Urinary bladder (tissue), 4 donors: Measurements from ENCODE around the gene CCDC107. TPM values are rescaled to one million over a fixed set of nuclear protein-coding genes. Genes with fewer than 3 reads are reported as not detected.

Experiments used
- DNase-seq: peaks from one replicate; pipeline ENCODE4 v3.0.0-alpha.2; 2015; ENCODE audit errors: extremely low spot score
- H3K27ac ChIP-seq: one replicate; pipeline ENCODE4 v1.5.1; 2013; ENCODE audit warnings: low read depth, mild to moderate bottlenecking, moderate library complexity
- H3K36me3 ChIP-seq: one replicate; pipeline ENCODE4 v1.6.1; 2013; ENCODE audit warnings: mild to moderate bottlenecking, moderate library complexity; ENCODE audit not compliant: insufficient read depth
- H3K4me1 ChIP-seq: one replicate; pipeline ENCODE4 v1.6.1; 2013; ENCODE audit warnings: mild to moderate bottlenecking, moderate library complexity; ENCODE audit not compliant: insufficient read depth
- H3K4me3 ChIP-seq: one replicate; pipeline ENCODE4 v1.5.1; 2013; ENCODE audit warnings: low read depth, low read length
- WGBS: extraction: QIAGEN DNeasy Blood & Tissue Kit; methylation state at CpG from one replicate; pipeline ENCODE4 v1.1.7; 2013; 5-methylcytosine and 5-hydroxymethylcytosine counted together
- polyA plus RNA-seq: library from polyadenylated mRNA; stranded (reverse); fragments of 200-250 nt; gene quantifications from one replicate; pipeline ENCODE4 v1.2.3, GENCODE V29; 2013
- total RNA-seq: library from RNA; depleted of rRNA; stranded (reverse); fragments of >200 nt; gene quantifications from one replicate; pipeline ENCODE4 v1.2.3, GENCODE V29; 2014
- donor health status: healthy with polysubstance abuse.
- donor health status: healthy.

The CCDC107 gene
- total and polyA plus RNA-seq, 2 donors: 10.7 to 71.5 TPM

DNA sequence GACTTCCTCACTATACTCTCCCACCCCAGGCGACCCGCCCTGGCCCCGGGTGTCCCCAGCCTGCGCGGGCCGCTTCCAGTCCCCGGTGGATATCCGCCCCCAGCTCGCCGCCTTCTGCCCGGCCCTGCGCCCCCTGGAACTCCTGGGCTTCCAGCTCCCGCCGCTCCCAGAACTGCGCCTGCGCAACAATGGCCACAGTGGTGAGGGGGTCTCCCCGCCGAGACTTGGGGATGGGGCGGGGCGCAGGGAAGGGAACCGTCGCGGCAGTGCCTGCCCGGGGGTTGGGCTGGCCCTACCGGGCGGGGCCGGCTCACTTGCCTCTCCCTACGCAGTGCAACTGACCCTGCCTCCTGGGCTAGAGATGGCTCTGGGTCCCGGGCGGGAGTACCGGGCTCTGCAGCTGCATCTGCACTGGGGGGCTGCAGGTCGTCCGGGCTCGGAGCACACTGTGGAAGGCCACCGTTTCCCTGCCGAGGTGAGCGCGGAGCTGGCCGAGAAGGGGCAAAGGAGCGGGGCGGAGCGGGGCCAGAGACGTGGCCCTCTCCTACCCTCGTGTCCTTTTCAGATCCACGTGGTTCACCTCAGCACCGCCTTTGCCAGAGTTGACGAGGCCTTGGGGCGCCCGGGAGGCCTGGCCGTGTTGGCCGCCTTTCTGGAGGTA, 17.8 kb downstream of the CCDC107 start:
- peak overlapping the region; percentile 37 for H3K4me3 ChIP-seq
- DNase-seq: peak; percentile 60
- H3K36me3 ChIP-seq: no peaks in the 10 kb centered on the region
- WGBS: 4% methylated on average over 51 of the region's 51 CpGs
- no peak overlapping the region for H3K27ac ChIP-seq
- H3K4me1 ChIP-seq: peaks cover 2% of the 10 kb centered on the region

DNA sequence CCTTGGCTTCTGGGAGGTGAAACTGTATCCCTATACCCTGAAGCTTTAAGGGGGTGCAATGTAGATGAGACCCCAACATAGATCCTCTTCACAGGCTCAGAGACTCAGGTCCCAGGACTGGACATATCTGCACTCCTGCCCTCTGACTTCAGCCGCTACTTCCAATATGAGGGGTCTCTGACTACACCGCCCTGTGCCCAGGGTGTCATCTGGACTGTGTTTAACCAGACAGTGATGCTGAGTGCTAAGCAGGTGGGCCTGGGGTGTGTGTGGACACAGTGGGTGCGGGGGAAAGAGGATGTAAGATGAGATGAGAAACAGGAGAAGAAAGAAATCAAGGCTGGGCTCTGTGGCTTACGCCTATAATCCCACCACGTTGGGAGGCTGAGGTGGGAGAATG, 21.0 kb downstream of the CCDC107 start:
- Histone ChIP-seq H3K4me1 (peaks cover 2% of the 10 kb centered on the region), H3K36me3 (no peaks in the 10 kb centered on the region), H3K27ac (no peak overlapping the region), H3K4me3 (no peak overlapping the region)
- DNase-seq: no peak
- WGBS: 85% methylated on average over 5 of the region's 5 CpGs

DNA sequence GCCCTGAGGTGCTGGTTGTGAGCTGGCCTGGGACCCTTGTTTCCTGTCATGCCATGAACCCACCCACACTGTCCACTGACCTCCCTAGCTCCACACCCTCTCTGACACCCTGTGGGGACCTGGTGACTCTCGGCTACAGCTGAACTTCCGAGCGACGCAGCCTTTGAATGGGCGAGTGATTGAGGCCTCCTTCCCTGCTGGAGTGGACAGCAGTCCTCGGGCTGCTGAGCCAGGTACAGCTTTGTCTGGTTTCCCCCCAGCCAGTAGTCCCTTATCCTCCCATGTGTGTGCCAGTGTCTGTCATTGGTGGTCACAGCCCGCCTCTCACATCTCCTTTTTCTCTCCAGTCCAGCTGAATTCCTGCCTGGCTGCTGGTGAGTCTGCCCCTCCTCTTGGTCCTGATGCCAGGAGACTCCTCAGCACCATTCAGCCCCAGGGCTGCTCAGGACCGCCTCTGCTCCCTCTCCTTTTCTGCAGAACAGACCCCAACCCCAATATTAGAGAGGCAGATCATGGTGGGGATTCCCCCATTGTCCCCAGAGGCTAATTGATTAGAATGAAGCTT, 21.8 kb downstream of the CCDC107 start:
- H3K27ac ChIP-seq: no peak overlapping the region
- WGBS: 73% methylated on average over 8 of the region's 8 CpGs

DNA sequence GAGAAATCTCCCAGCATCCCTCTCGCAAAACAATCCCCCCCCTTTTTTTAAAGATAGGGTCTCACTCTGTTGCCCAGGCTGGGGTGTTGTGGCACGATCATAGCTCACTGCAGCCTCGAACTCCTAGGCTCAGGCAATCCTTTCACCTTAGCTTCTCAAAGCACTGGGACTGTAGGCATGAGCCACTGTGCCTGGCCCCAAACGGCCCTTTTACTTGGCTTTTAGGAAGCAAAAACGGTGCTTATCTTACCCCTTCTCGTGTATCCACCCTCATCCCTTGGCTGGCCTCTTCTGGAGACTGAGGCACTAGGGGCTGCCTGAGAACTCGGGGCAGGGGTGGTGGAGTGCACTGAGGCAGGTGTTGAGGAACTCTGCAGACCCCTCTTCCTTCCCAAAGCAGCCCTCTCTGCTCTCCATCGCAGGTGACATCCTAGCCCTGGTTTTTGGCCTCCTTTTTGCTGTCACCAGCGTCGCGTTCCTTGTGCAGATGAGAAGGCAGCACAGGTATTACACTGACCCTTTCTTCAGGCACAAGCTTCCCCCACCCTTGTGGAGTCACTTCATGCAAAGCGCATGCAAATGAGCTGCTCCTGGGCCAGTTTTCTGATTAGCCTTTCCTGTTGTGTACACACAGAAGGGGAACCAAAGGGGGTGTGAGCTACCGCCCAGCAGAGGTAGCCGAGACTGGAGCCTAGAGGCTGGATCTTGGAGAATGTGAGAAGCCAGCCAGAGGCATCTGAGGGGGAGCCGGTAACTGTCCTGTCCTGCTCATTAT, 22.4 kb downstream of the CCDC107 start:
- no peak for DNase-seq
- WGBS: 29% methylated on average over 15 of the region's 15 CpGs
- peaks cover 2% of the 10 kb centered on the region for H3K4me1 ChIP-seq
- no peak overlapping the region for H3K27ac ChIP-seq
- no peak overlapping the region for H3K4me3 ChIP-seq
- no peaks in the 10 kb centered on the region for H3K36me3 ChIP-seq

More for the DNA sequence above, 21.8 kb downstream of the CCDC107 start:
- Histone ChIP-seq H3K4me1 (peaks cover 2% of the 10 kb centered on the region), H3K36me3 (no peaks in the 10 kb centered on the region), H3K4me3 (no peak overlapping the region)
- no peak for DNase-seq

DNA sequence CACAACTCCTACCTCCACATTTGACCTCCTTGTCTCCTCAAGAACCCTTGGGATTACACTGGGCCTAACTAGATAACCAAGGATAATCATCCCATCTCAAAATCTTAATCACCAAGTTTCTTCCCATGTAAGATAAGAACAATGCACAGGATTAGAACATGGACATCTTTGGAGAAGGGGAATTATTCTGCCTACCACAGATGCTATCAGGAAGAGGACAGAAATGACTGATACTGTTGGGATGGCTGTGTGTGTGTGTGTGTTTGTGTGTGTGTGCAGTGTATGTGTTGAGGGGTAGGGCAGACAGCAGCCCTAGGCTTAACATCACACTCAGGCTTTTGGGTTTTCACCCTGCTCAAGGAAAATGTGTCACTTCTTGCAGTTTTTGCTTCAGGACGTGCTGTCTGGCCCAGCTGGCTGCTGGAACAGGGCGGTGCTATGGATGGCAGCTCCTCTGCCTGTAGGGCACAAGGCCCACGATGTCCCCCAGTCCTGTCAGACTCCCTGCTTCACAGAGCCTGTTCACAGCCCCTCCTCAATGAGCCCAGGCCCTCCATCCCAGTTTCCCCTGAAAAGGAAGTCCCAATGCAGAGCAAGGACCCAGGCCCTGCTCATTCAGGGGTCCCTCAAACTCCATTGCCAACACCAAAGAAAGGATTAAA, 23.4 kb downstream of the CCDC107 start:
- Histone ChIP-seq H3K36me3 (no peaks in the 10 kb centered on the region), H3K27ac (no peak overlapping the region), H3K4me1 (no peaks in the 10 kb centered on the region), H3K4me3 (no peak overlapping the region)
- DNase-seq: no peak
- 46% methylated on average over 3 of the region's 3 CpGs for WGBS

DNA sequence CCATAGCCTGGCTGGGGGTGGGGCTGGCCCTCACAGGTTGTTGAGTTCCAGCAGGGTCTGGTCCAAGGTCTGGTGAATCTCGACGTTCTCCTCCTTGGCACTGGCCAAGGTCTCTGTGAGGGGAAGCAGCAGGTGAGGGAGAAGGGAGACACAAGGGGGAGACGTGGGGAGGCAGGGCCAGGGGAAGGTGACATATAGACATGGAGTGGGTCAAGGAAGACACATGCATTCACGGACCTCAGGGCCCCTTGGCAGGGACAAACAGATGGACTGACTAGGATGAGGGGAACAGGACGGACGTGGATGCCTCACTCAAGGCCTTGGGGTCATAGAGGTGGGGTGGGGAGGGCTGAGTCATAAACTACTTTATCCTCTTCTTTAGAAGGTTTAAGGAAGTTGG, 24.0 kb downstream of the CCDC107 start:
- no peaks in the 10 kb centered on the region for H3K36me3 ChIP-seq
- no peak overlapping the region for H3K4me3 ChIP-seq
- WGBS: 47% methylated on average over 6 of the region's 6 CpGs
- H3K27ac ChIP-seq: no peak overlapping the region
- DNase-seq: no peak
- no peaks in the 10 kb centered on the region for H3K4me1 ChIP-seq

DNA sequence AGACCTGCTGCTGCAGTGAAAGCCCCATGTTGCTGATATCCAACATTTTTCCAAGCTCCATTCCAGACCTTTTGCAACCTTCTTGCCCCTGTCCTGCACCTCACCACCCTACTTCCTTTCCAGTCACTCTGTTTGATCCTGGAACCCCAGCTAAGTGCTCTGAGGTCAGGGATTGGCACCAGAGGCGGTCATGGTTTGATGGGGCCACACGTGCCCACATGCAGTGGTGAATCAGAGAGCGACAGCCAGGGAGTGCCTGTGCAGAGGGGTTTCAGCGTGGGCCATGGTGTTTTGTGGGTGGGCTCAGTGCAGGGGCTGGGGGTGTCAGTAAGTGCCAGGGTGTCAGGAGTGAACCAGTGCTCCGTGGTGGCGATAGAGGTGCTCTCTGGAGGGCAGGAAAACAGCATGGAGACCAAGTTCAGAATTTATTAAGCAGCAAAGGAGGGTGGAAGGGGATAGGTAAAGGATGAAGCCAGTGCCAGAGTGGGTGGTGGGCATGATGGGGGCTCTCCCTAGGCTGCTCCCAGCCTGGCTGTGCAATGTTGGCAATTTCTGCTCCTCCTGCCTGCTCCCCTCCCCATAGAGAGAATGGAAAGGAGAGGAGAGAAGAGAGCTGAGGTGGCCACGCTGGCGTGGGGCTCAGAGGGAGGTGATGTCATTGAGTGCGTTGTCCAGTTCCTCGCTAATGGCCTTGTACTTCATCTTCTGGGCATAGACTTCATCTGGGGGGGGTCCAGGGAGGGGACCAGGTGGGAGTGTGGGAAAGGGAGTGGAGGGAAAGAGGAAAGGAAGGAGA, 24.6 kb downstream of the CCDC107 start:
- Histone ChIP-seq H3K27ac (no peak overlapping the region), H3K4me1 (no peaks in the 10 kb centered on the region), H3K4me3 (no peak overlapping the region), H3K36me3 (no peaks in the 10 kb centered on the region)
- WGBS: 70% methylated on average over 10 of the region's 10 CpGs
- DNase-seq: no peak

DNA sequence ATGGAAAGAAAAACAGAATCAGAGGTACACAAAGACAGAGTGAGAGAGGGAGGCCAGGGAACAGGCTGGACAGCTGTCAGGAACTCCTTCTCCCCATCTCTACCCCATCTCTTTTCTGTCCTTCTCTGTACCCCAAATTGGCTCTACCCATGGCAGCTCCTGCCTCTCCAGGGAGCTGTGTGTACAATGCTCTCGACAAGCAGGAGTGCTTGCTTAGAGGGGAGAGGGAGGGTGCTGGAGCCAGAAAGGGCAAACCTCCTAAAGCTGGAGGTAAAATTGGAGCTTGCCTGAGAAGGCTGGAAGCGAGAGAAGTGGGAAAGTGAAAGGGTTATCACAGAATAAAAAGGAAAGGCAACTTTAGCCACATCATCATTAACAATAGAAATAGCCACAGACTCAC, 25.2 kb downstream of the CCDC107 start:
- Histone ChIP-seq H3K4me3 (no peak overlapping the region), H3K4me1 (no peaks in the 10 kb centered on the region), H3K36me3 (no peaks in the 10 kb centered on the region), H3K27ac (no peak overlapping the region)
- no peak for DNase-seq
- 47% methylated on average over 2 of the region's 2 CpGs for WGBS

DNA sequence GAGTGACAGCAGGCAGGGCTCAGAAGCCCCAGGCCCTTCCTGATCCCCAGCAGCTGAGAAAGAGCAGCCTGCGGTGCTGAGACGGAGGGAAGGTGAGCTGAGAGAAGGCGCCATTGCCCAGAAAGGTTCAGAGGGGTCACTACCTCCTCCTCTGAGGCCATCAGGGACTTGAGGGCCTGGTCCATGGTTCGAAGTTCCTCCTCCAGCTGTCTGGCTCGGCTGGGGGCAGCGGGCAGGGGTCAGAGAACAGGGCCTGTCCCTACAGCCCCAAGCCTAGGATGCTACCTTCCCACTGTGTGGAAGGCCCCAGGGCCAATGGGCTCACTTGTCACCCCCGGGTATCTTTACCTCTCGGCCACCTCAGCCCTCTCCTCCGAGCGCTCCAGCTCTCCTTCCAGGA, 26.8 kb downstream of the CCDC107 start:
- no peak overlapping the region for H3K4me3 ChIP-seq
- H3K4me1 ChIP-seq: no peaks in the 10 kb centered on the region
- DNase-seq: no peak
- no peak overlapping the region for H3K27ac ChIP-seq
- H3K36me3 ChIP-seq: no peaks in the 10 kb centered on the region
- WGBS: 64% methylated on average over 10 of the region's 10 CpGs

DNA sequence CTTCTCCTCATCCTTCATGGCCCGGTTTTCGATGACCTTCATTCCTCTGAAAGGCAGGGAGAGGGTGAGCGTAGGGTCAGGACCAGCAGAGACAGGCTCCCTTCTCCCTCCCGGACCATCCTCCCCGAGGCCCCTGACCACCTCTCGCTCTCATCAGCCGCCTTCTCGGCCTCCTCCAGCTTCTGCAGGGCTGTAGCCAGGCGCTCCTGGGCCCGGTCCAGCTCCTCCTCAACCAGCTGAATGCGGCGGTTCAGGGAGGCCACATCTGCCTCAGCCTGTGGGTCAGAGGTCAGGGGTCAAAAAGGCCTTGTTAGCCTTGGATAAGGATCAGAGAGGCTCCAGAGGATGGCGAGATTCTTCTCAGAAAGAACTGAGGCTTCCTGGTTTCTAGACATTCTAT, 27.4 kb downstream of the CCDC107 start:
- H3K27ac ChIP-seq: no peak overlapping the region
- no peak for DNase-seq
- H3K4me3 ChIP-seq: no peak overlapping the region
- no peaks in the 10 kb centered on the region for H3K4me1 ChIP-seq
- H3K36me3 ChIP-seq: no peaks in the 10 kb centered on the region
- 56% methylated on average over 13 of the region's 13 CpGs for WGBS

DNA sequence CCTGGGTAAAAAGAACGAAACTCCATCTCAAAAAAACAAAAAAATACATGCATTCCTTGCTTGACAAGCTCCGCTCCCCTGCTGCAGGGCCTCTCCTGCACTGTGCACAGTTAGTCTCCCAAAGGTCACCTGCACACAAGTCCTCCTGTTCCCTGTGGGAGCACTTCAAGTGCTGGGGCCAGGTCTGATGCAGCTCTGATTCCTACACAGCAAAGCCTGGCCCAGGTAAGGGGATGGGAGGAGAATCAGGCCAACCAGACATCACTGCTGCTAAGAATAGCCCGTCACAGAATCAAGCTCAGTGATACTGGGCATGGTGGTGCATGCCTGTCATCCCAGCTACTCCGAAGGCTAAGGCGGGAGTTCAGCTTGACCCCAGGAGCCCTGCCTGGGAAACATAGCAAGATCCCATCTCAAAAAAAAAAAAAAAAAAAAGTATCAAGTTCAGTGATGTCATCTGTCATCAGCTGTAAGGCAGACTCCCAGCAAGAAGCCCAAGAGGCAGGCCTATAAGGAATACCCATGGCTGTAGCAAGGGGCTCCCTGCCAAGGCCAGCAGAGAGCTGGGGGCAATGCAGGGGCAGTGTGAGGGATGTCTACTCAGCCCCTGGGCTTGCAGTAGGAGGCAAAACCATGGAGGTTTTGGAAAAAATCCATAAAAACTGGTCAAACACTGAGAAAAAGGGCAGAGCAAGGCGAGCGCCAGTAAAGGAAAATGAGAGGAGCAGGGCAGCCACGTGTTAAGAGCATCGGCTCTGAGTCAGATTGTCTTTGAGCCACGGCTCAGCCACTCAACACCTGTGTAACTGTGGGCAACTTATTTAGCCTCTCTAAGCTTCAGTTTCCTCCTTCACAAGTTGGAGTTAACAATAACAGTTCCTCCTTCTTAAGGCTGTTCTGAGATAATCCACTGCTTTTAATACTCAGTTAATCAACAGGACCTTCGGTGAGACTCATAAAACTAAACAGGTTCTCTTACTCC, 28.4 kb downstream of the CCDC107 start:
- DNase-seq: no peak
- H3K36me3 ChIP-seq: no peaks in the 10 kb centered on the region
- 47% methylated on average over 11 of the region's 11 CpGs for WGBS

DNA sequence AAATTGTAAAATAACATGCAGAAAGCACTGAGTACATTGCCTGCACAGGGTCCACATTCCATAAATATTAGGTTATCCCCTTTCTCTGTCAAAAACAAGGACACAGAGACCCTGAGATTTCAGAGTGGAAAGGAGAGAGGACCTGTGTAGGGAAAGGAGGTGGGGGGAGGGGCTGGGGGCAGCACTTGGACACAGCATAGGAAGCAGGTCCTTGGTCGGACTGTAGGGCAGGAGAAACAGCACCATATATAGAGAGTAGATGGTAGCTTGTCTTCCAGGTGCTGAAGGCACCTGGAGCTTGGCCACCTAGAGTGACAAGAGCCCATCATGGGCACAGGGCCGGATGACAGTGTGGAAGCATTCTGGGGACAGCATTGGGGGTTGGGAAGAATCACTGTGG, 29.2 kb downstream of the CCDC107 start:
- Histone ChIP-seq H3K4me1 (no peaks in the 10 kb centered on the region), H3K27ac (no peak overlapping the region), H3K4me3 (no peak overlapping the region), H3K36me3 (no peaks in the 10 kb centered on the region)
- no peak for DNase-seq
- 56% methylated on average over 2 of the region's 2 CpGs for WGBS

More for the DNA sequence above, 28.4 kb downstream of the CCDC107 start:
- no peaks in the 10 kb centered on the region for H3K4me1 ChIP-seq
- no peak overlapping the region for H3K27ac ChIP-seq
- H3K4me3 ChIP-seq: no peak overlapping the region
